Adrenal gland (tissue), 5 donors: ENCODE data around the gene OR9A2.

Experiments
- CTCF ChIP-seq, 6 experiments: fragments of 450-650 bp in 4 of 6; fragments of 200-600 bp in 2 of 6; sonication (generic) in 1 of 6; IDR thresholded peaks; 1 replicate in 5 of 6; 2 replicates in 1 of 6; pipeline versions ENCODE4 v1.5.1 to v1.8.0; 2016 to 2021; ENCODE audit warnings: antibody characterized with exemption in 6 of 6, mild to moderate bottlenecking in 2 of 6, moderate library complexity in 1 of 6
- POLR2A ChIP-seq, 2 donors: fragments of 450-650 bp; IDR thresholded peaks; one replicate each; pipeline ENCODE4 v1.6.1; 2017; ENCODE audit warnings: antibody characterized with exemption in 2 of 2, mild to moderate bottlenecking in 2 of 2, moderate library complexity in 1 of 2
- donor health status: DM: no; HTN: no; CAD: no.

GRCh38 chr7:143055754-143056153 is 28.8 kb upstream of the OR9A2 start:
- TF ChIP-seq POLR2A (IDR thresholded peaks at IDR 0.05), result no peak
- no peak for TF ChIP-seq CTCF (IDR thresholded peaks at IDR 0.05)
